ENCODE measurements around the gene DOCK1. TPM values are rescaled to one million over a fixed set of nuclear protein-coding genes. Genes with fewer than 3 reads are reported as not detected.
"Not testable (repeated sequence)": the region's sequence is repeated elsewhere in the genome, so short reads cannot be mapped to it uniquely, and the experiment has no call there.

Gene DOCK1
- total RNA-seq, result under 1 TPM; 0.22 to 0.29 TPM

GRCh38 chr10:126904818-126905701 lies at the start of gene DOCK1:
TSS of gene DOCK1 (plus strand) at chr10:126905428. CDS start at chr10:126905518, 90 bp downstream.
- Mint-ChIP-seq H3K27ac (no peak within 1 kb of the TSS), H3K36me3 (peaks cover 3% of the 10 kb centered on the region), H3K9me3 (no peaks in the 10 kb centered on the region), H3K27me3 (peaks cover 24% of the 10 kb centered on the region), H3K4me1 (ENCODE audit: low read depth) (peaks cover 4% of the 10 kb centered on the region), H3K4me3 (peak within 1 kb of the TSS; percentile 48)
- ChIA-PET POLR2A (no interaction called here), CTCF (no interaction called here)
- intact Hi-C loops (cut with micrococcal nuclease), result no loop called here
- DNase-seq, result peak; percentile 12

GRCh38 chr10:126857178-126857806 lies 47.9 kb upstream of the DOCK1 start:
- no peaks in the 10 kb centered on the region for H3K9me3 Mint-ChIP-seq
- H3K4me3 Mint-ChIP-seq, result no peak overlapping the region
- H3K4me1 Mint-ChIP-seq (ENCODE audit: low read depth), result no peaks in the 10 kb centered on the region
- no peaks in the 10 kb centered on the region for H3K27me3 Mint-ChIP-seq
- POLR2A ChIA-PET, result no interaction called here
- H3K27ac Mint-ChIP-seq, result no peak overlapping the region
- no peaks in the 10 kb centered on the region for H3K36me3 Mint-ChIP-seq
- CTCF ChIA-PET, result no interaction called here
- intact Hi-C loops (cut with micrococcal nuclease), result no loop called here
- no peak for DNase-seq

- ChIA-PET CTCF (no interaction called here), POLR2A (no interaction called here)
- Mint-ChIP-seq H3K36me3 (no peaks in the 10 kb centered on the region), H3K27me3 (no peaks in the 10 kb centered on the region), H3K9me3 (peaks cover 22% of the 10 kb centered on the region), H3K4me3 (no peak overlapping the region), H3K27ac (no peak overlapping the region), H3K4me1 (ENCODE audit: low read depth) (no peaks in the 10 kb centered on the region)
- intact Hi-C loops (cut with micrococcal nuclease), result no loop called here
- no peak for DNase-seq
Measured at GRCh38 chr10:126867567-126868365, 37.5 kb upstream of the DOCK1 start.

GRCh38 chr10:126868371-126868770 lies 36.9 kb upstream of the DOCK1 start:
- POLR2A ChIA-PET, result no interaction called here

GRCh38 chr10:126872135-126872534 lies 33.1 kb upstream of the DOCK1 start:
- intact Hi-C loops (cut with micrococcal nuclease), result no loop called here
- POLR2A ChIA-PET, result no interaction called here
- no peak overlapping the region for H3K4me3 Mint-ChIP-seq
- no peaks in the 10 kb centered on the region for H3K4me1 Mint-ChIP-seq (ENCODE audit: low read depth)
- CTCF ChIA-PET, result no interaction called here
- no peak overlapping the region for H3K27ac Mint-ChIP-seq
- DNase-seq, result no peak
- H3K36me3 Mint-ChIP-seq, result no peaks in the 10 kb centered on the region
- peaks cover 2% of the 10 kb centered on the region for H3K27me3 Mint-ChIP-seq
- peaks cover 14% of the 10 kb centered on the region for H3K9me3 Mint-ChIP-seq

More at GRCh38 chr10:126868371-126868770, 36.9 kb upstream of the DOCK1 start:
- Mint-ChIP-seq H3K27ac (no peak overlapping the region), H3K4me3 (no peak overlapping the region), H3K4me1 (ENCODE audit: low read depth) (no peaks in the 10 kb centered on the region), H3K36me3 (no peaks in the 10 kb centered on the region), H3K9me3 (peaks cover 20% of the 10 kb centered on the region), H3K27me3 (no peaks in the 10 kb centered on the region)
- intact Hi-C loops (cut with micrococcal nuclease), result no loop called here
- DNase-seq, result no peak
- CTCF ChIA-PET, result no interaction called here

GRCh38 chr10:126872768-126873167 lies 32.5 kb upstream of the DOCK1 start:
- H3K27me3 Mint-ChIP-seq, result peaks cover 2% of the 10 kb centered on the region
- no peak overlapping the region for H3K4me3 Mint-ChIP-seq
- H3K36me3 Mint-ChIP-seq, result no peaks in the 10 kb centered on the region
- H3K27ac Mint-ChIP-seq, result no peak overlapping the region
- H3K4me1 Mint-ChIP-seq (ENCODE audit: low read depth), result no peaks in the 10 kb centered on the region
- DNase-seq, result no peak
- peaks cover 14% of the 10 kb centered on the region for H3K9me3 Mint-ChIP-seq
- intact Hi-C loops (cut with micrococcal nuclease), result no loop called here
- POLR2A ChIA-PET, result no interaction called here
- CTCF ChIA-PET, result no interaction called here

GRCh38 chr10:126876456-126876855 lies 28.8 kb upstream of the DOCK1 start:
- Mint-ChIP-seq H3K4me3 (no peak overlapping the region), H3K9me3 (peaks cover 9% of the 10 kb centered on the region), H3K36me3 (no peaks in the 10 kb centered on the region), H3K27ac (no peak overlapping the region), H3K27me3 (peaks cover 2% of the 10 kb centered on the region), H3K4me1 (ENCODE audit: low read depth) (no peaks in the 10 kb centered on the region)
- intact Hi-C loops (cut with micrococcal nuclease), result no loop called here
- ChIA-PET CTCF (no interaction called here), POLR2A (no interaction called here)
- DNase-seq, result no peak

- no peak overlapping the region for H3K27ac Mint-ChIP-seq
- H3K36me3 Mint-ChIP-seq, result no peaks in the 10 kb centered on the region
- H3K4me1 Mint-ChIP-seq (ENCODE audit: low read depth), result no peaks in the 10 kb centered on the region
- peaks cover 2% of the 10 kb centered on the region for H3K27me3 Mint-ChIP-seq
- H3K9me3 Mint-ChIP-seq, result peaks cover 9% of the 10 kb centered on the region
- ChIA-PET POLR2A (no interaction called here), CTCF (no interaction called here)
- intact Hi-C loops (cut with micrococcal nuclease), result no loop called here
- H3K4me3 Mint-ChIP-seq, result no peak overlapping the region
- DNase-seq, result no peak
Measured at GRCh38 chr10:126877390-126877789, 27.8 kb upstream of the DOCK1 start.

- H3K27ac Mint-ChIP-seq, result no peak overlapping the region
- CTCF ChIA-PET, result no interaction called here
Measured at GRCh38 chr10:126878594-126878993, 26.6 kb upstream of the DOCK1 start.

GRCh38 chr10:126880926-126881325 lies 24.3 kb upstream of the DOCK1 start:
- no peak overlapping the region for H3K27ac Mint-ChIP-seq
- peaks cover 2% of the 10 kb centered on the region for H3K27me3 Mint-ChIP-seq
- ChIA-PET CTCF (no interaction called here), POLR2A (no interaction called here)
- H3K4me1 Mint-ChIP-seq (ENCODE audit: low read depth), result no peaks in the 10 kb centered on the region
- H3K36me3 Mint-ChIP-seq, result no peaks in the 10 kb centered on the region
- H3K9me3 Mint-ChIP-seq, result peaks cover 9% of the 10 kb centered on the region
- DNase-seq, result no peak
- intact Hi-C loops (cut with micrococcal nuclease), result no loop called here
- H3K4me3 Mint-ChIP-seq, result no peak overlapping the region

More at GRCh38 chr10:126878594-126878993, 26.6 kb upstream of the DOCK1 start:
- peaks cover 2% of the 10 kb centered on the region for H3K27me3 Mint-ChIP-seq
- intact Hi-C loops (cut with micrococcal nuclease), result no loop called here
- no peak overlapping the region for H3K4me3 Mint-ChIP-seq
- no peaks in the 10 kb centered on the region for H3K4me1 Mint-ChIP-seq (ENCODE audit: low read depth)
- H3K9me3 Mint-ChIP-seq, result peaks cover 9% of the 10 kb centered on the region
- no peaks in the 10 kb centered on the region for H3K36me3 Mint-ChIP-seq
- DNase-seq, result no peak
- POLR2A ChIA-PET, result no interaction called here

GRCh38 chr10:126882055-126882454 lies 23.2 kb upstream of the DOCK1 start:
- H3K4me3 Mint-ChIP-seq; intact Hi-C loops (cut with micrococcal nuclease); H3K27ac Mint-ChIP-seq; H3K27me3 Mint-ChIP-seq; H3K9me3 Mint-ChIP-seq; POLR2A ChIA-PET; H3K36me3 Mint-ChIP-seq; CTCF ChIA-PET; H3K4me1 Mint-ChIP-seq (ENCODE audit: low read depth); DNase-seq: not testable (repeated sequence)

- POLR2A ChIA-PET, H3K27ac Mint-ChIP-seq: not testable (repeated sequence)
Measured at GRCh38 chr10:126888436-126888835, 16.8 kb upstream of the DOCK1 start.

More at GRCh38 chr10:126888436-126888835, 16.8 kb upstream of the DOCK1 start:
- H3K27me3 Mint-ChIP-seq; H3K36me3 Mint-ChIP-seq; H3K4me1 Mint-ChIP-seq (ENCODE audit: low read depth); intact Hi-C loops (cut with micrococcal nuclease); DNase-seq; H3K4me3 Mint-ChIP-seq; H3K9me3 Mint-ChIP-seq; CTCF ChIA-PET: not testable (repeated sequence)
